Vagina (tissue), 2 donors: ENCODE results near the gene ARID1A. TPM values are rescaled to one million over a fixed set of nuclear protein-coding genes. Genes with fewer than 3 reads are reported as not detected.

Experiments used
- DNase-seq, 2 donors: peaks; one replicate each; pipeline ENCODE4 v3.0.0-alpha.2; 2017; ENCODE audit errors: extremely low spot score in 2 of 2
- H3K27ac ChIP-seq: fragments of 200-600 bp; sonication (generic); one replicate; pipeline ENCODE4 v1.5.1; 2019
- H3K27me3 ChIP-seq: fragments of 200-600 bp; sonication (generic); one replicate; pipeline ENCODE4 v1.5.1; 2019
- H3K36me3 ChIP-seq, 2 donors: fragments of 200-600 bp; sonication (generic); one replicate each; pipeline ENCODE4 v1.5.1; 2017 to 2019
- H3K4me1 ChIP-seq: fragments of 200-600 bp; sonication (generic); one replicate; pipeline ENCODE4 v1.5.1; 2019
- H3K4me3 ChIP-seq, 2 donors: fragments of 200-600 bp; sonication (generic); 1 replicate in 1 of 2; 2 replicates in 1 of 2; pipeline ENCODE4 v1.5.1; 2016 to 2019
- H3K9me3 ChIP-seq: fragments of 200-600 bp; sonication (generic); one replicate; pipeline ENCODE4 v1.5.1; 2019
- POLR2A ChIP-seq, 2 donors: fragments of 450-650 bp; IDR thresholded peaks; one replicate each; pipeline ENCODE4 v1.6.1; 2017; ENCODE audit warnings: antibody characterized with exemption in 2 of 2, mild to moderate bottlenecking in 2 of 2, moderate library complexity in 2 of 2
- POLR2AphosphoS5 ChIP-seq, 2 donors: sonication (generic); formaldehyde crosslinking; IDR thresholded peaks; one replicate each; pipeline ENCODE4 v1.9.0; 2017; ENCODE audit warnings: antibody characterized with exemption in 2 of 2, mild to moderate bottlenecking in 2 of 2, low read depth in 1 of 2; ENCODE audit not compliant: insufficient read depth in 1 of 2
- intact Hi-C: fragments of 100-400 bp; cut with DNase I; formaldehyde crosslinking; loops from one replicate; pipeline ENCODE4 v1.15.1; 2023
- total RNA-seq: library from RNA; depleted of rRNA; stranded (reverse); fragments of >200 nt; gene quantifications from one replicate; pipeline ENCODE4 v1.2.3, GENCODE V29; 2016
- TF ChIP-seq, protein P1 (sequence below), 3 experiments: fragments of 450-650 bp in 2 of 3; fragments of 200-600 bp in 1 of 3; sonication (generic) in 1 of 3; IDR thresholded peaks; one replicate each; pipeline ENCODE4 v1.5.1; 2017 to 2019; ENCODE audit warnings: antibody characterized with exemption in 3 of 3, mild to moderate bottlenecking in 2 of 3, moderate library complexity in 2 of 3

Gene ARID1A
- total RNA-seq, 1 donor from 2014 or later, result 91.6 TPM

DNA sequence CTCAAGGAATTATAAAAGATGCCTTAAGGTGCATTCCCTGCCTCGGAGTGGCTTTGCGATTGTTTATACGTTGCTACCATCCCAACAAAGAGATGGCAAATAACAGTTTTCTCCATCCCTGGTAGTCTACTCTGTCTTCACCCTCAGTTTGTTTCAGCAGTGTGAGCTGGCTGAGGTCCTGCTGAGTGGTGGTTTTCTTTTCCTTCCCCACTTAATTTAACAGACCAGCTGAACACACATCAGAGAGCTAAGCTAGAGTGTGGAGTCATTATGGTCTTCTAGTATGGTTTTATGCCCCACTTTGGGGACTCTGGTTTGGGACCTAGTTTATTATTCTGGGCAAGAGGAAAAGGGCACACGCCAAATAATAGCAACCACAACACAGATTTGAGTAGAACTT lies 94.1 kb downstream of the ARID1A start:
- H3K27me3 ChIP-seq, result no peaks in the 10 kb centered on the region
- no peak overlapping the region for H3K27ac ChIP-seq
- H3K9me3 ChIP-seq, result no peaks in the 10 kb centered on the region
- peaks cover 0 to 10% of the 10 kb centered on the region in 2 donors for H3K36me3 ChIP-seq
- peaks cover 29% of the 10 kb centered on the region for H3K4me1 ChIP-seq
- DNase-seq, result no peak
- intact Hi-C loops, result loop anchor here (5.0 kb wide), 1 partner anchor 188 kb away; no protein-coding TSS in a partner anchor
- TF ChIP-seq, protein P1, sequence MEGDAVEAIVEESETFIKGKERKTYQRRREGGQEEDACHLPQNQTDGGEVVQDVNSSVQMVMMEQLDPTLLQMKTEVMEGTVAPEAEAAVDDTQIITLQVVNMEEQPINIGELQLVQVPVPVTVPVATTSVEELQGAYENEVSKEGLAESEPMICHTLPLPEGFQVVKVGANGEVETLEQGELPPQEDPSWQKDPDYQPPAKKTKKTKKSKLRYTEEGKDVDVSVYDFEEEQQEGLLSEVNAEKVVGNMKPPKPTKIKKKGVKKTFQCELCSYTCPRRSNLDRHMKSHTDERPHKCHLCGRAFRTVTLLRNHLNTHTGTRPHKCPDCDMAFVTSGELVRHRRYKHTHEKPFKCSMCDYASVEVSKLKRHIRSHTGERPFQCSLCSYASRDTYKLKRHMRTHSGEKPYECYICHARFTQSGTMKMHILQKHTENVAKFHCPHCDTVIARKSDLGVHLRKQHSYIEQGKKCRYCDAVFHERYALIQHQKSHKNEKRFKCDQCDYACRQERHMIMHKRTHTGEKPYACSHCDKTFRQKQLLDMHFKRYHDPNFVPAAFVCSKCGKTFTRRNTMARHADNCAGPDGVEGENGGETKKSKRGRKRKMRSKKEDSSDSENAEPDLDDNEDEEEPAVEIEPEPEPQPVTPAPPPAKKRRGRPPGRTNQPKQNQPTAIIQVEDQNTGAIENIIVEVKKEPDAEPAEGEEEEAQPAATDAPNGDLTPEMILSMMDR (IDR thresholded peaks at IDR 0.05), result no peak
- TF ChIP-seq POLR2A (IDR thresholded peaks at IDR 0.05) (no peak), POLR2AphosphoS5 (IDR thresholded peaks at IDR 0.05; ENCODE audit: insufficient read depth in 1 of 2, low read depth in 1 of 2) (no peak)
- no peak overlapping the region for H3K4me3 ChIP-seq

DNA sequence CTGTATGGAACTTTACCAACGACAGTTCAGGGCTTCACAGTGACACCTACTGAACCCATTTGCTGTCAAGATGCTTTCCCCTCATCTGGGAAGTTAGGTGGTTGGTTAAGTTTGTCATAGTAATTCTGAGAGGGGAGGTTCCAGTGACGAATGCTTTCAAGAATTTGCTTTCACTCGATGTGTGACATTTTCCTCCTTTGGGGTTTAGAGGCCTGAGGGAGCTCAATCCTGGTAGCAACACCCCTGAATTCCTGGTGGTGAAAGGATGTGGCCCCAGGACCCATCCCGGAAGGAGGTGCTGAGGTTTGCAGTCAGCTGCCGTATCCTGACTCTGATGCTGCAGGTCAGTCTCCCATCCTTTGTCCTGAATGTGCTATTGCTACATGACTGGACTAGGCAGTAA lies 94.7 kb downstream of the ARID1A start:
- peaks cover 23% of the 10 kb centered on the region for H3K4me1 ChIP-seq
- intact Hi-C loops, result loop anchor here (5.0 kb wide), 1 partner anchor 188 kb away; no protein-coding TSS in a partner anchor

DNA sequence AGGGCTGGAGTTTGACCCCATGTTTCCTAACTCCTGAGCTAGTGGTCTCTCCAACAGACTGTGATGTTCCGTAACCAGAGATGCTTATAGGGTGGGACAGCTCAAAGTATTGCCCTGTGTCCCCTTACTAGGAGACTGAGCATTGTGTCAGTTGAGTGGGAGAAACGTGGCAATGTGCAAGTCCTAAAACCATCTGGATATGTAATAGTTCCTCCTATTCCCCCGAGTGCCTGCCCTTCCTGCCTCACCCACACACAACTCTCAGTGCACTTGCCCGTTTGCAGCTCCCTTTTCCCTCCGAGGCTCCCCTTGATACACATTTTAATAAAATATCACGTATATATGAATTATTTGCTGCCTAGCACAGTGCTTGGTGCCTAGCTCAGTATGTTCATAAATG lies 95.3 kb downstream of the ARID1A start:
- H3K4me3 ChIP-seq, result no peak overlapping the region
- no peaks in the 10 kb centered on the region for H3K9me3 ChIP-seq
- TF ChIP-seq, protein P1 (IDR thresholded peaks at IDR 0.05), result no peak
- TF ChIP-seq POLR2AphosphoS5 (IDR thresholded peaks at IDR 0.05; ENCODE audit: insufficient read depth in 1 of 2, low read depth in 1 of 2), result no peak
- no peak for TF ChIP-seq POLR2A (IDR thresholded peaks at IDR 0.05)
- peaks cover 0 to 13% of the 10 kb centered on the region in 2 donors for H3K36me3 ChIP-seq
- intact Hi-C loops, result loop anchor here (5.0 kb wide), 1 partner anchor 189 kb away; no protein-coding TSS in a partner anchor
- no peak overlapping the region for H3K27ac ChIP-seq
- DNase-seq, result no peak
- no peaks in the 10 kb centered on the region for H3K27me3 ChIP-seq
- peaks cover 17% of the 10 kb centered on the region for H3K4me1 ChIP-seq

More for the DNA sequence above, 94.7 kb downstream of the ARID1A start:
- Histone ChIP-seq H3K27me3 (no peaks in the 10 kb centered on the region), H3K9me3 (no peaks in the 10 kb centered on the region), H3K4me3 (no peak overlapping the region), H3K36me3 (peaks cover 0 to 13% of the 10 kb centered on the region in 2 donors), H3K27ac (no peak overlapping the region)
- no peak for DNase-seq
- TF ChIP-seq, protein P1 (IDR thresholded peaks at IDR 0.05), result no peak
- TF ChIP-seq POLR2A (IDR thresholded peaks at IDR 0.05) (no peak), POLR2AphosphoS5 (IDR thresholded peaks at IDR 0.05; ENCODE audit: insufficient read depth in 1 of 2, low read depth in 1 of 2) (no peak)

DNA sequence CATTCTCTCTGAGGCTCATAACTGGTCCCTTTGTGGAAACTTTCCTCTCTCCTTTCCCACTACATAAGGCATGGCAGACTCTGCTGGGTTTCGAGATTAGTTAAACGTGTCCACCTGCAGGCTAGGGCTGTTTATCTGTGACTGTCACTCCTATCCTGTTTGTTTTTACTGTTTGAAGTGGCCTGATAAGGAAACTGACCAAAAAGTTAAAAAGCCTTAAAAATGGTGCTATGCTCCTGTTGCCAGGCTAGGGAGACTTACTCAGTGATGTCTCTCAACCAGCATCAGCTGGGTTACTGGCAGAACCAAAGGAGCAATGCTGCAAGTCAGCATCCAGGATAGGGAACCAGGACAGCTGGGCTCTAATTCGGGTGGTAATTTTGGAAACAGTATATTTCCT lies 95.8 kb downstream of the ARID1A start:
- H3K27ac ChIP-seq, result no peak overlapping the region
- peaks cover 0 to 13% of the 10 kb centered on the region in 2 donors for H3K36me3 ChIP-seq
- H3K4me1 ChIP-seq, result peaks cover 12% of the 10 kb centered on the region
- H3K9me3 ChIP-seq, result no peaks in the 10 kb centered on the region
- DNase-seq, result no peak
- intact Hi-C loops, result loop anchor here (5.0 kb wide), 1 partner anchor 189 kb away; no protein-coding TSS in a partner anchor
- H3K27me3 ChIP-seq, result no peaks in the 10 kb centered on the region
- TF ChIP-seq, protein P1 (IDR thresholded peaks at IDR 0.05), result no peak
- TF ChIP-seq POLR2AphosphoS5 (IDR thresholded peaks at IDR 0.05; ENCODE audit: insufficient read depth in 1 of 2, low read depth in 1 of 2) (no peak), POLR2A (IDR thresholded peaks at IDR 0.05) (no peak)
- no peak overlapping the region for H3K4me3 ChIP-seq

DNA sequence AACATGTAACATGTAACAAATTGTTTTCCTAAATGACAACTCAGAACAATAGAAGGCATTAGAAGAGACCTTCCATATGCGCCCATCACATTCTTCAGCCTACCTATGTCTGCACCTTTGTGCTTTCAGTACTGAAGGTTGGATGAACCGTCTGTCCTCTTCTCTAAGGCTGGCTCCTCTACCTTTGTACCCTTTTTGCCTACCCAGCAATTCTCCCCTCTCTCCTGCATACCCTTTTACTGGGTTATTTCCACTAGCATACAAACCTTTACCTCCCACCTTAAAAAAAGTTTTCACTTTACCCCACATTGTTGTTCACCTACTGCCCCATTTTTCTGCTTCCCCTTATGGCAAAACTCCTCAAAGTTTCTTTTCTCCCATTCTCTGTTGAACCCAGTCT lies 97.1 kb downstream of the ARID1A start:
- no peaks in the 10 kb centered on the region for H3K27me3 ChIP-seq
- no peak for DNase-seq
- no peak overlapping the region for H3K27ac ChIP-seq
- TF ChIP-seq, protein P1 (IDR thresholded peaks at IDR 0.05), result no peak
- TF ChIP-seq POLR2AphosphoS5 (IDR thresholded peaks at IDR 0.05; ENCODE audit: insufficient read depth in 1 of 2, low read depth in 1 of 2), result no peak
- TF ChIP-seq POLR2A (IDR thresholded peaks at IDR 0.05), result no peak
- H3K36me3 ChIP-seq, result peaks cover 0 to 13% of the 10 kb centered on the region in 2 donors
- no peaks in the 10 kb centered on the region for H3K9me3 ChIP-seq
- intact Hi-C loops, result loop anchor here (5.0 kb wide), 1 partner anchor 191 kb away; no protein-coding TSS in a partner anchor
- no peak overlapping the region for H3K4me3 ChIP-seq
- peaks cover 5% of the 10 kb centered on the region for H3K4me1 ChIP-seq
